Panc1 (cell line): ENCODE measurements around the gene EME2. TPM values are rescaled to one million over a fixed set of nuclear protein-coding genes. Genes with fewer than 3 reads are reported as not detected.

Experiments used
- ATAC-seq: fragments of 200-7000 bp; cut with Tn5 transposase; 2 replicates; pipeline ENCODE4 v1.9.1; 2020; ENCODE audit warnings: mild to moderate bottlenecking, moderate library complexity
- BruUV-seq: library from RNA; stranded (reverse); fragments of 400-500 nt; replicated peaks from 2 replicates; lab custom pipeline; 2021; lab: Mats Ljungman, UMichigan
- CTCF ChIA-PET: fragments of 300-600 bp; sonication (Branson Sonifier 250); formaldehyde crosslinking; loops from one replicate; lab custom pipeline; 2022; ENCODE audit warnings: antibody characterized with exemption; lab: Charles Lee
- POLR2A ChIA-PET: fragments of 300-600 bp; sonication (Branson Sonifier 250); formaldehyde crosslinking; loops from one replicate; lab custom pipeline; 2022; ENCODE audit warnings: antibody characterized with exemption; lab: Charles Lee
- DNase-seq: peaks from one replicate; pipeline ENCODE4 v3.0.0-alpha.2; 2010; ENCODE audit warnings: low read depth, low spot score
- H3K27ac ChIP-seq: 2 replicates; pipeline ENCODE4 v1.5.1; 2011; ENCODE audit warnings: mild to moderate bottlenecking, low read length, inconsistent platforms
- H3K27me3 ChIP-seq: fragments of 200-500 bp; sonication (Bioruptor generic); 2 replicates; pipeline ENCODE4 v1.6.0; 2014; ENCODE audit warnings: low read length, inconsistent platforms; ENCODE audit not compliant: control insufficient read depth, insufficient read depth
- H3K36me3 ChIP-seq: fragments of 200-500 bp; sonication (Bioruptor generic); 2 replicates; pipeline ENCODE4 v1.5.1; 2014; ENCODE audit warnings: inconsistent platforms, mild to moderate bottlenecking, low read length, moderate library complexity; ENCODE audit not compliant: control insufficient read depth, insufficient read depth
- H3K4me1 ChIP-seq: 2 replicates; pipeline ENCODE4 v1.5.1; 2011; ENCODE audit warnings: inconsistent platforms, mild to moderate bottlenecking, low read length, moderate library complexity; ENCODE audit not compliant: control insufficient read depth, insufficient read depth
- H3K4me3 ChIP-seq, 2 experiments: 2 replicates each; pipeline ENCODE4 v1.5.1; 2011 to 2012; ENCODE audit warnings: low read depth in 2 of 2, low read length in 2 of 2, mild to moderate bottlenecking in 2 of 2, inconsistent platforms in 1 of 2, moderate library complexity in 1 of 2
- H3K9me3 ChIP-seq: fragments of 200-500 bp; sonication (Bioruptor generic); 2 replicates; pipeline ENCODE4 v1.5.1; 2014; ENCODE audit warnings: low read depth, mild to moderate bottlenecking, inconsistent platforms, low read length, moderate library complexity; ENCODE audit not compliant: control insufficient read depth, insufficient read depth
- POLR2AphosphoS5 ChIP-seq: IDR thresholded peaks from 2 replicates; pipeline ENCODE4 v1.6.1; 2012; ENCODE audit warnings: mild to moderate bottlenecking, low read depth, low read length, moderate library complexity
- SIN3A ChIP-seq: IDR thresholded peaks from 2 replicates; pipeline ENCODE4 v1.6.1; 2012; ENCODE audit warnings: low read depth, mild to moderate bottlenecking, low read length, moderate library complexity, borderline replicate concordance; ENCODE audit not compliant: insufficient read depth
- TCF7L2 ChIP-seq: IDR thresholded peaks from 2 replicates; pipeline ENCODE4 v1.6.1; 2011; ENCODE audit warnings: mild to moderate bottlenecking, low read depth, low read length, inconsistent platforms
- in situ Hi-C: cut with HindIII; loops from 2 replicates; pipeline ENCODE4 v1.10.0; 2016; ENCODE audit warnings: low sequenced_read_pairs, low pct_unique_long_range_greater_than_20kb
- intact Hi-C: fragments of 100-400 bp; cut with micrococcal nuclease; formaldehyde crosslinking; loops from one replicate; pipeline ENCODE4 v1.10.0; 2022; ENCODE audit not compliant: unreplicated experiment
- total RNA-seq: library from RNA; stranded (reverse); gene quantifications from one replicate; pipeline ENCODE4 v1.2.1, GENCODE V29; 2021; ENCODE audit not compliant: unreplicated experiment
- TF ChIP-seq, protein P1 (sequence below): fragments of 450-650 bp; IDR thresholded peaks from 2 replicates; pipeline ENCODE4 v1.5.1; 2017; ENCODE audit warnings: mild to moderate bottlenecking
- TF ChIP-seq, protein P2 (sequence below), 2 experiments: IDR thresholded peaks; 2 replicates each; pipeline ENCODE4 v1.6.1; 2011 to 2012; ENCODE audit warnings: low read depth in 2 of 2, control low read depth in 1 of 2, low read length in 1 of 2, mild to moderate bottlenecking in 1 of 2, moderate library complexity in 1 of 2; ENCODE audit not compliant: insufficient read depth in 1 of 2

The EME2 gene
- total RNA-seq, 1 experiment from 2014 or later, result 53.4 TPM

- in situ Hi-C loops, result no loop called here
- peaks cover 3% of the 10 kb centered on the region; the same call in 1 of the 2 replicates for H3K36me3 ChIP-seq
- DNase-seq, result no peak
- H3K27me3 ChIP-seq, result no peaks in the 10 kb centered on the region
- TSS peak; percentile 33 for BruUV-seq
- no peak for ATAC-seq
- intact Hi-C loops, result no loop called here
- TF ChIP-seq, protein P1, sequence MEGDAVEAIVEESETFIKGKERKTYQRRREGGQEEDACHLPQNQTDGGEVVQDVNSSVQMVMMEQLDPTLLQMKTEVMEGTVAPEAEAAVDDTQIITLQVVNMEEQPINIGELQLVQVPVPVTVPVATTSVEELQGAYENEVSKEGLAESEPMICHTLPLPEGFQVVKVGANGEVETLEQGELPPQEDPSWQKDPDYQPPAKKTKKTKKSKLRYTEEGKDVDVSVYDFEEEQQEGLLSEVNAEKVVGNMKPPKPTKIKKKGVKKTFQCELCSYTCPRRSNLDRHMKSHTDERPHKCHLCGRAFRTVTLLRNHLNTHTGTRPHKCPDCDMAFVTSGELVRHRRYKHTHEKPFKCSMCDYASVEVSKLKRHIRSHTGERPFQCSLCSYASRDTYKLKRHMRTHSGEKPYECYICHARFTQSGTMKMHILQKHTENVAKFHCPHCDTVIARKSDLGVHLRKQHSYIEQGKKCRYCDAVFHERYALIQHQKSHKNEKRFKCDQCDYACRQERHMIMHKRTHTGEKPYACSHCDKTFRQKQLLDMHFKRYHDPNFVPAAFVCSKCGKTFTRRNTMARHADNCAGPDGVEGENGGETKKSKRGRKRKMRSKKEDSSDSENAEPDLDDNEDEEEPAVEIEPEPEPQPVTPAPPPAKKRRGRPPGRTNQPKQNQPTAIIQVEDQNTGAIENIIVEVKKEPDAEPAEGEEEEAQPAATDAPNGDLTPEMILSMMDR, result no peak
- TF ChIP-seq SIN3A (no peak), POLR2AphosphoS5 (no peak), TCF7L2 (no peak)
- TF ChIP-seq, protein P2, sequence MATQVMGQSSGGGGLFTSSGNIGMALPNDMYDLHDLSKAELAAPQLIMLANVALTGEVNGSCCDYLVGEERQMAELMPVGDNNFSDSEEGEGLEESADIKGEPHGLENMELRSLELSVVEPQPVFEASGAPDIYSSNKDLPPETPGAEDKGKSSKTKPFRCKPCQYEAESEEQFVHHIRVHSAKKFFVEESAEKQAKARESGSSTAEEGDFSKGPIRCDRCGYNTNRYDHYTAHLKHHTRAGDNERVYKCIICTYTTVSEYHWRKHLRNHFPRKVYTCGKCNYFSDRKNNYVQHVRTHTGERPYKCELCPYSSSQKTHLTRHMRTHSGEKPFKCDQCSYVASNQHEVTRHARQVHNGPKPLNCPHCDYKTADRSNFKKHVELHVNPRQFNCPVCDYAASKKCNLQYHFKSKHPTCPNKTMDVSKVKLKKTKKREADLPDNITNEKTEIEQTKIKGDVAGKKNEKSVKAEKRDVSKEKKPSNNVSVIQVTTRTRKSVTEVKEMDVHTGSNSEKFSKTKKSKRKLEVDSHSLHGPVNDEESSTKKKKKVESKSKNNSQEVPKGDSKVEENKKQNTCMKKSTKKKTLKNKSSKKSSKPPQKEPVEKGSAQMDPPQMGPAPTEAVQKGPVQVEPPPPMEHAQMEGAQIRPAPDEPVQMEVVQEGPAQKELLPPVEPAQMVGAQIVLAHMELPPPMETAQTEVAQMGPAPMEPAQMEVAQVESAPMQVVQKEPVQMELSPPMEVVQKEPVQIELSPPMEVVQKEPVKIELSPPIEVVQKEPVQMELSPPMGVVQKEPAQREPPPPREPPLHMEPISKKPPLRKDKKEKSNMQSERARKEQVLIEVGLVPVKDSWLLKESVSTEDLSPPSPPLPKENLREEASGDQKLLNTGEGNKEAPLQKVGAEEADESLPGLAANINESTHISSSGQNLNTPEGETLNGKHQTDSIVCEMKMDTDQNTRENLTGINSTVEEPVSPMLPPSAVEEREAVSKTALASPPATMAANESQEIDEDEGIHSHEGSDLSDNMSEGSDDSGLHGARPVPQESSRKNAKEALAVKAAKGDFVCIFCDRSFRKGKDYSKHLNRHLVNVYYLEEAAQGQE (IDR thresholded peaks at IDR 0.05; ENCODE audit: insufficient read depth in 1 of 2, low read depth in 2 of 2, low read length in 1 of 2), result no peak
- ChIA-PET CTCF (interaction anchor here (0.6 kb wide), 1 partner anchor 110 kb away, joined by 3 read pairs; no protein-coding TSS in a partner anchor), POLR2A (no interaction called here)
- H3K9me3 ChIP-seq, result no peaks in the 10 kb centered on the region
- H3K4me1 ChIP-seq, result peaks cover 9% of the 10 kb centered on the region
- no peak overlapping the region for H3K4me3 ChIP-seq
- H3K27ac ChIP-seq, result no peak overlapping the region
Observed at GRCh38 chr16:1784977-1785845, 12.6 kb downstream of the EME2 start.

DNA sequence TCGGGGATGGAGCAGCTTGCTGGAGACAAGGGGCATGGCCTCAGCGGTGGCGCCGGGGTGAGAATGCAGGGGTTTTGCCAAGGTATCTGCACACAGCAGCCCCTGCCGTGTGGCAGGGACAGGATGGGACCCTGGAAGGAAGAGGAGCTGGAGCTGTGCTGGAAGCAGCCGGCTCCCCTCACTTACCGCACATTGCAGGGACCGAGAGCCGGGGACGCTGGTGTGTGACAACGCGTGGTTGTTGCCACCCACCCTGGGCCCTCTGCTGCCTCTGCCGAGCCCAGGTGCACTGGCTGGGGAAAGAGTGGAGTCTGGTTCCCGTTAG, 13.2 kb downstream of the EME2 start:
- in situ Hi-C loops (no loop called here), intact Hi-C loops (no loop called here)
- no peak for ATAC-seq
- TF ChIP-seq, protein P2 (IDR thresholded peaks at IDR 0.05; ENCODE audit: insufficient read depth in 1 of 2, low read depth in 2 of 2, low read length in 1 of 2), result no peak
- TF ChIP-seq, protein P1, result no peak
- TF ChIP-seq POLR2AphosphoS5, result no peak
- no peak for TF ChIP-seq TCF7L2
- no peak for TF ChIP-seq SIN3A
- BruUV-seq, result no TSS peak
- Histone ChIP-seq H3K36me3 (peaks cover 3% of the 10 kb centered on the region; the same call in 1 of the 2 replicates), H3K4me3 (no peak overlapping the region), H3K27ac (no peak overlapping the region), H3K27me3 (no peaks in the 10 kb centered on the region), H3K4me1 (peaks cover 5% of the 10 kb centered on the region), H3K9me3 (no peaks in the 10 kb centered on the region)
- POLR2A ChIA-PET, result no interaction called here
- CTCF ChIA-PET, result no interaction called here
- no peak for DNase-seq
